Gastrocnemius medialis (tissue), 4 donors: ENCODE data around the gene MAPKAP1.

Experiments used
- POLR2A ChIP-seq, 2 donors: fragments of 450-650 bp; IDR thresholded peaks; one replicate each; pipeline ENCODE4 v1.6.1; 2017; ENCODE audit warnings: antibody characterized with exemption in 2 of 2, mild to moderate bottlenecking in 2 of 2, moderate library complexity in 2 of 2
- TF ChIP-seq, protein P1 (sequence below), 5 experiments: fragments of 450-650 bp in 3 of 5; fragments of 200-600 bp in 2 of 5; sonication (generic) in 2 of 5; IDR thresholded peaks in 4 of 5; conservative IDR thresholded peaks in 1 of 5; 1 replicate in 4 of 5; 2 replicates in 1 of 5; pipeline ENCODE4 v1.5.1; 2016 to 2019; ENCODE audit warnings: antibody characterized with exemption in 5 of 5, mild to moderate bottlenecking in 3 of 5, moderate library complexity in 3 of 5

DNA sequence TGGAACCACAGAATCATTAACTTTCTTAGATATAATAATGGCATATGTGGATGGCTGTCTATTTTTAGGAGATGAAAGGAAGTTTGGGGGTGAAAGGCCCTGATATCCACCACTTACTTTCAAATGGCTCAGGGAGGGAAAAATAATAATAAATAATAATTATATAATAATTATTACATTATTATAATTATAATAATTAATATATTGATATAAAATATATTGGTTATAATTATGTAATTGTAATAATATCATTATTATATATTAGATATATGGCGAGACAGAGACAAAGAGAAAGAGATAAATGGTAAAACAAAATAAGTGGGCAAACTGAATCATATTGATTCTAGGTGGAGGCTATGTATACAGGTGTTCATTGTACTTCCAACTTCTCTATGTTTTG is 308.8 kb downstream of the MAPKAP1 start:
- TF ChIP-seq, protein P1, sequence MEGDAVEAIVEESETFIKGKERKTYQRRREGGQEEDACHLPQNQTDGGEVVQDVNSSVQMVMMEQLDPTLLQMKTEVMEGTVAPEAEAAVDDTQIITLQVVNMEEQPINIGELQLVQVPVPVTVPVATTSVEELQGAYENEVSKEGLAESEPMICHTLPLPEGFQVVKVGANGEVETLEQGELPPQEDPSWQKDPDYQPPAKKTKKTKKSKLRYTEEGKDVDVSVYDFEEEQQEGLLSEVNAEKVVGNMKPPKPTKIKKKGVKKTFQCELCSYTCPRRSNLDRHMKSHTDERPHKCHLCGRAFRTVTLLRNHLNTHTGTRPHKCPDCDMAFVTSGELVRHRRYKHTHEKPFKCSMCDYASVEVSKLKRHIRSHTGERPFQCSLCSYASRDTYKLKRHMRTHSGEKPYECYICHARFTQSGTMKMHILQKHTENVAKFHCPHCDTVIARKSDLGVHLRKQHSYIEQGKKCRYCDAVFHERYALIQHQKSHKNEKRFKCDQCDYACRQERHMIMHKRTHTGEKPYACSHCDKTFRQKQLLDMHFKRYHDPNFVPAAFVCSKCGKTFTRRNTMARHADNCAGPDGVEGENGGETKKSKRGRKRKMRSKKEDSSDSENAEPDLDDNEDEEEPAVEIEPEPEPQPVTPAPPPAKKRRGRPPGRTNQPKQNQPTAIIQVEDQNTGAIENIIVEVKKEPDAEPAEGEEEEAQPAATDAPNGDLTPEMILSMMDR (IDR thresholded peaks at IDR 0.05 in 4 of 5, conservative IDR thresholded peaks at IDR 0.05 in 1 of 5) = no peak
- TF ChIP-seq POLR2A (IDR thresholded peaks at IDR 0.05) = no peak
